ENCODE data around the gene SCNN1B.

SCNN1B gene

DNA sequence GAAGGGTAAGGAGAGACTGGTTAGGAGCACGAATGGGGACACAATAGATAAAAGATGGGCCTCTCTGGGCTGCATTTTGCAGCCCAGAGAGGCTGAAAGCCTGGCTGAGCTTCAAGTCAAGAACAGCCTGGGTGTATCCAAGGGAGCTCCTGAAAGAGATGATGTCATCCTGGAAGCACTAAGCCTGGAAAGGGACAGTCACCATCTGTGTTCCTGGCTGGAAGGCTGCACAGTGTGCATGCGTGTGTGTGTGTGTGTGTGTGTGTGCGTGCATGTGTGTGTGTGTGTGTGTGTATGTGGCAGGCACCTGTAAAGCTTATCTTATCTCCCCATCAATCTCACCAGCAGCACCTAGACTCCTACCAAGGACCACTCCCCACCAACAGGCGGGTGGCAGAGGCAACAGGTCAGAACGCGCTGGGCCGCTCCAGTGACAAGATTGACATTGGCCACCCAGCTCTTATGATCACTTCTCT, 106.8 kb downstream of the SCNN1B start:
- DNase-seq: no peak

DNA sequence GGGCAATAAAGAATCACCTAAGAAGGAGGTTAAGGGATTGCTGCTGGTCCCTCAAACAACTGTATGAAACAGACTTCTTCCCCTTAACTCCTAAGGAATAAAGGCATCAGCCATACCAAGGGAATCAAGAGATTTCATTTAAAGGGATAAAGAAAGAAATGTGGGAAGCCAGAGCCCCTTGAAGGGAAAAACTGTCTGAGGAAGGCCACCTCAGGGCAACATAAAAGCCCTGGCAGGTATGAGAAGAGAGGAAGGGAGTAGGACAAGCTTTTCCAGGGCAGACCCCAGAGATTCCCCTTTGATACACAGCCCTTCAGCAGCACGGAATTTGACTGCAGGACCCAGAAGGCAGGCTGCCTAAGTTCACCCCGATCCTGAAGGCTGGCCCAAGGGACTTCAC, 107.4 kb downstream of the SCNN1B start:
- DNase-seq: no peak

DNA sequence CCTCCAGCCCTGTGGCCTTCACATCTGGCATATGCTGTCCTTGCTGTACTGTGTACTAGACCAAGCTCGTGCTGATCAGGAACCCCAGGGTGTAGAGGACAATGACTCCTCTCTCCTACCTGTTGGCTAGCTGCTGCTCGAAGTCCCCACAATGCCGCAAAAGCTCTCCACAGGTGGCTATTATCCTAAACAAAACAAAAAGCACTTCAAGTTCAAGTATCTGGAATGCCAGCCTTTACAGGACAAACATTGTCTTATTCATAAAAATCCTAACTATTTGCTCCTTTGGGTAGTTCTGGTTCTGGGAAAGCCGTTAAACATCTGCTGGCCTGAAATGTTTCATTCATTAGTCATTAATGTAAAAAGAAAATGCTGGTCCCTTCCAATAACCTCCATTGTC, 108.1 kb downstream of the SCNN1B start:
- DNase-seq: no peak

DNA sequence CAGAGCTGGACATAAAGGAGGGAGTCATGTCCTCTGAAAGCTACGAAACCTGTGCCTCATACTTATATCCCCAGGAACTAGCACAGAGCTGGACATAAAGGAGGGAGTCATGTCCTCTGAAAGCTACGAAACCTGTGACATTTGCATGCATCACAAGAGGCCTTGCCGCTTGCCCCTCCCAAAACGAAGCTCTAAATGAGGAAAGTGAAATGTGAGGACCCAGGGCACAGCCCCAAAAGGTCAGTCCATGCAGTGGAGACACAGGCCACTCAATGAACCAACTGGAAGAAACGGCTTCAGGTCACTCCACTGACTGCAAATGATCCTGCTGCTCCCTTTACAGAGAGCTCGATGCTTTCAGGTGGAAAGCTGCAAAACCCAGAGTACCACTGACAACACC, 112.6 kb downstream of the SCNN1B start:
- DNase-seq: no peak

DNA sequence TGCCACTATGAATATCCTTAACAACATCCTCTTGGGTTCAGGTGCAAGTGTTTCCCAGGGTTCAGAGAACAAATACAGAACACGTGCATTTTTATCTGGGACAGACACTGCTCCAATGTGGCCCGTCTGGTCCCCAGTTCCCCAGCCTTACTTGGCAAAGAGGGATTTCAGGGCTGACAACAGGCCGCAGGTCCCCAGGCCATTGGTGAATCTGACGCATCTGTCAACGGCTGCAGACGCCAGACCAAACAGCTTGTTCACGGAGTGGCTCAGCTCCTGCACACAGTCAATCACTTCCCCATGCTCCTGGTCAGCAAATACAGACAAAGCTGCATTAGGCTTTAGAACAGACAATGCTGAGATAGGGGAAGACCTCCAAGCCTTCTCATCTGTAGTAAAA, 114.7 kb downstream of the SCNN1B start:
- DNase-seq: no peak

DNA sequence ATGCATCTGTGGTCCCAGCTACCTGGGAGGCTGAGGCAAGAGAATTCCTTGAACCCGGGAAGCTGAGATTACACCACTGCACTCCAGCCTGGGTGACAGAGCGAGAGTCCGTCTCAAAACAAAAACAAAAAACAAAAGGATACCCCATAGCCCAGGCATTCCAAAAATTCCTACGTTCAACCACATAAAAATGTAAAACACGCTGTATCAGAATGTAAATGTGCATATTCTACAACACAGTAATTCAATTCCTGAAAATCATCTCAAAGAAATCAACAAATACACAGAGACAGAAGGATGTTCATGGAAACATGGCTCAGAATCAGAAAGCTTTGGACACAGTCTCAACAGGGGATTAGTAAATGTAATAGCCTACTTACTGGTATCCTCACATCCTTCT, 117.9 kb downstream of the SCNN1B start:
- DNase-seq: no peak

DNA sequence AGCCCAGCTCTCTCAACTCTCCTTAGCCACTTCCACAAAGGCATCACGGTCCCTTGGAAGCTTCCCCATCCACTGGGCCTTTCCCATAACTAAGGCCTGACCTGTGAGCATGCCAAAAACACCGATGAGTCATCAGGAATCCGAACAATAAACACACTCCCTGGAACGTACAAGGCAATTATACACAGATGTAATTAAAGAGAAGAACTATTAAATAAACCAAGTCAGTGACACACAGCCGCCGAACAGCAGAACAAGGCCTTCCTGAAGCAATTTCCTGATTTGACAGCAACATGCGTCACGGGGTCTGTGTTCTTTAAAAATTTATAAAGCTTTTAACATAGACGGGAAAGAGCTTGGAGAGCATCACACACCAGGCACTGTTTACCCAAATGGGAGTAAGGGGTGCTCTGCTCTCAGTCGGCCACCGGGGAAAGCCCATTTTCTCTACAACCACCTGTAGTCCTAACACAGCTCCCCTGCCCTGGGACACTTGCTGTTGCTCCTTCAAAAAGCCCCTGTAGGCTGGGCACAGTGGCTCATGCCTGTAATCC, 121.5 kb downstream of the SCNN1B start:
- DNase-seq: no peak

DNA sequence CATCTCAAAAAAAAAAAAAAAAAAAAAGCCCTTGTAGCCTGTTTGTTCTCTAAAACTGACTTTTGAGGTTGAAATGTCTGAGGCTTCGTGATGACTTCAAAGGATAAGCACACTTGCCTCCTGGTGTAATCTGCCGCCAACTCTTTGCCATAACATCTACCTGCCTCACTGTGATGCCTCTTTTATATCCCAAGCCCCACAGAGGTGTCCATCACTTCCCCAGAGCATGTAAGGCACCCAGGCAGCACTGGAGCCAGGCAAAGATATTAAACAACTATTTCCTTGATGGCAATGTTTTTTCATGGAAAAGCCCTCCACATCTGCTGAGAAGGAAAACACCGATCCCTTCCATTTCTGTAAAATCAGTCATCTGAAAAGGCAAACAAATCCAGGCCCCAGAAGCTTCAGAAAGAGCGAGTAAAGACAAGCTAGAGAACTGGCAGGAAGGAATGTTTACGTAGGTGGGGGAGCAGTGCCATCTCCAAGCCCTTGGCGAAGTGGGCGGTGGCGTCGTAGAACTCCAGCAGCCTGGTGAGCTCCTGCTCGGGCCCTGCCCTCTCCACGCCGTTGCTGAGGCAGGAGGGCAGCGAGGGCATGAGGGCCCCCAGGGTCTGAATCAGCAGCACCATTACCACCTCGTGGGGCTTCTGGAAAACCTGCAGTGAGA, 122.3 kb downstream of the SCNN1B start:
- no peak for DNase-seq

DNA sequence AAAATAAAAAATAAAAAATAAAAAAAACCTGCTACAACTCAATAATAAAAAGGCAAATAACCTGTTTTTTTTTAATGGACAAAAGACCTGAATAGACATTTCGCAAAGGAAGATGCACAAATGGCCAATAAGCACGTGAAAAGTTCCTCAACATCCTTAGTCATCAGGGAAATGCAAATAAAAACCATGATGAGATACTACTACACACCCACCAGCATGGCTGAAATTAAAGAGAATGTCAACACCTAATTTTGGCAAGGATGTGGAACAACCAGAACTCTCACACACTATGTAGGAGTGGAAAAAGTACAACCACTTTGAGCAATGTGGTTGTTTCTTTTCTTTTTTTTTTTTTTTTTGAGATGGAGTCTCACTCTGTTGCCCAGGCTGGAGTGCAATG, 126.2 kb downstream of the SCNN1B start:
- DNase-seq: no peak

Measured in stimulated activated naive CD4-positive, alpha-beta T cell treated with Interleukin-2 at 50 U/mL for 16 hours (primary cell).